NT2/D1 (cell line): Measurements from ENCODE around the gene BACE1.

Experiments used
- YY1 ChIP-seq: IDR thresholded peaks from 2 replicates; pipeline ENCODE4 v1.6.1; 2011; ENCODE audit not compliant: insufficient read length, insufficient read depth
- ZNF274 ChIP-seq: IDR thresholded peaks from 2 replicates; pipeline ENCODE4 v1.6.1; 2011; ENCODE audit warnings: mild to moderate bottlenecking, low read depth, low read length

- TF ChIP-seq YY1 (no peak), ZNF274 (no peak)
These were observed 10.9 kb downstream of the BACE1 start for GRCh38 chr11:117305145-117305544.
